ENCODE measurements around the gene CELSR2.

CELSR2 gene

GRCh38 chr1:109273570-109274288 lies 24.4 kb downstream of the CELSR2 start:
- ChIA-PET POLR2A (no interaction called here), CTCF (interaction anchor here (1.1 kb wide), 1 partner anchor 217 kb away, joined by 4 read pairs; no protein-coding TSS in a partner anchor)
- no peak for DNase-seq (ENCODE audit: extremely low spot score)
- no peak for TF ChIP-seq CTCF (IDR thresholded peaks at IDR 0.05; ENCODE audit: control extremely low read depth, extremely low read depth, low read depth, missing control alignments)

GRCh38 chr1:109274533-109275476 lies 25.5 kb downstream of the CELSR2 start:
- TF ChIP-seq CTCF (IDR thresholded peaks at IDR 0.05; ENCODE audit: control extremely low read depth, extremely low read depth, low read depth, missing control alignments): no peak
- ChIA-PET CTCF (interaction anchor here (2.5 to 6.1 kb wide), 2 partner anchors 11 to 124 kb away, joined by 12 to 197 read pairs; partner anchors contain the start of gene SORT1), POLR2A (no interaction called here)
- no peak for DNase-seq (ENCODE audit: extremely low spot score)

- CTCF ChIA-PET: interaction anchor here (0.9 to 6.1 kb wide), 12 partner anchors 10 to 256 kb away, joined by 3 to 197 read pairs (median 9); partner anchors contain the start of genes MYBPHL and SORT1
- POLR2A ChIA-PET: no interaction called here
- no peak for DNase-seq (ENCODE audit: extremely low spot score)
- no peak for TF ChIP-seq CTCF (IDR thresholded peaks at IDR 0.05; ENCODE audit: control extremely low read depth, extremely low read depth, low read depth, missing control alignments)
Measured at GRCh38 chr1:109275706-109276345, 26.5 kb downstream of the CELSR2 start.

GRCh38 chr1:109277434-109278204 lies 28.3 kb downstream of the CELSR2 start:
- DNase-seq (ENCODE audit: extremely low spot score): peak; percentile 88
- POLR2A ChIA-PET: interaction anchor here (0.6 kb wide), 1 partner anchor 378 kb away, joined by 4 read pairs; the partner anchor contains the start of gene GSTM4
- TF ChIP-seq CTCF (IDR thresholded peaks at IDR 0.05; ENCODE audit: control extremely low read depth, extremely low read depth, low read depth, missing control alignments): peak; percentile 91
- CTCF ChIA-PET: interaction anchor here (0.7 to 6.1 kb wide), 44 partner anchors 8 to 733 kb away, joined by 3 to 197 read pairs (median 4); partner anchors contain the start of genes AMIGO1, ATXN7L2, CELSR2 and CYB561D1

- POLR2A ChIA-PET: no interaction called here
- CTCF ChIA-PET: interaction anchor here (1.2 to 6.1 kb wide), 12 partner anchors 9 to 252 kb away, joined by 3 to 197 read pairs (median 7); partner anchors contain the start of genes CYB561D1, SARS1 and SORT1
Measured at GRCh38 chr1:109279615-109280278, 30.4 kb downstream of the CELSR2 start.

More at GRCh38 chr1:109279615-109280278, 30.4 kb downstream of the CELSR2 start:
- TF ChIP-seq CTCF (IDR thresholded peaks at IDR 0.05; ENCODE audit: control extremely low read depth, extremely low read depth, low read depth, missing control alignments): no peak
- DNase-seq (ENCODE audit: extremely low spot score): no peak

All from GM10248 (cell line).